ENCODE results near the gene MED15. TPM values are rescaled to one million over a fixed set of nuclear protein-coding genes. Genes with fewer than 3 reads are reported as not detected.

Gene MED15
- total and polyA plus RNA-seq, 2 of the 4 experiments (the other 2 are of a cell fraction) = 19.0 to 68.8 TPM

GRCh38 chr22:20563941-20564371 lies 56.5 kb downstream of the MED15 start:
- in situ Hi-C loops (cut with MboI; ENCODE audit: low sequenced_read_pairs) = no loop called here
- POLR2A ChIA-PET (ENCODE audit: unreplicated experiment) = no interaction called here
- no TSS peak for BruUV-seq (replicated peaks)

More at GRCh38 chr22:20563941-20564371, 56.5 kb downstream of the MED15 start:
- peaks cover 29 to 86% of the 10 kb centered on the region in 2 experiments for H3K79me1 ChIP-seq (ENCODE audit: low read depth in 1 of 2, low read length in 2 of 2)
- no peak overlapping the region for H3K4me3 ChIP-seq (ENCODE audit: insufficient read depth, low read depth, low read length)
- no peak overlapping the region for H2AK9ac ChIP-seq (replicated peaks; ENCODE audit: low read depth, low read length, poor library complexity)
- H2AFZ ChIP-seq (replicated peaks; ENCODE audit: low read length, poor library complexity) = no peak overlapping the region
- ATAC-seq (ENCODE audit: low read depth) = no peak
- TF ChIP-seq BHLHE40 (IDR thresholded peaks at IDR 0.05; ENCODE audit: low read depth, low read length) (no peak), SMC3 (IDR thresholded peaks at IDR 0.05; ENCODE audit: low read depth, low read length) (no peak), RAD21 (IDR thresholded peaks at IDR 0.05; ENCODE audit: low read length) (no peak), RFX5 (IDR thresholded peaks at IDR 0.05; ENCODE audit: low read depth, low read length) (no peak), NFE2L2 (IDR thresholded peaks at IDR 0.05; ENCODE audit: low read depth, low read length) (no peak), USF2 (IDR thresholded peaks at IDR 0.05; ENCODE audit: low read depth, low read length) (no peak), RCOR1 (IDR thresholded peaks at IDR 0.05; ENCODE audit: insufficient replicate concordance, low read length) (no peak), CTCF (conservative IDR thresholded peaks at IDR 0.05; ENCODE audit: low read depth, low read length) (no peak), CHD1 (IDR thresholded peaks at IDR 0.05; ENCODE audit: low read depth, low read length) (no peak), MXI1 (IDR thresholded peaks at IDR 0.05; ENCODE audit: borderline replicate concordance, low read depth, low read length) (no peak), MAFK (IDR thresholded peaks at IDR 0.05; ENCODE audit: low read depth, low read length) (no peak), ELK1 (IDR thresholded peaks at IDR 0.05; ENCODE audit: borderline replicate concordance, low read depth, low read length) (no peak), POLR2A (IDR thresholded peaks at IDR 0.05; ENCODE audit: low read depth, low read length) (no peak), FOS (IDR thresholded peaks at IDR 0.05; ENCODE audit: low read depth, low read length) (no peak), MAZ (IDR thresholded peaks at IDR 0.05; ENCODE audit: borderline replicate concordance, low read depth, low read length) (no peak), CEBPB (IDR thresholded peaks at IDR 0.05; ENCODE audit: low read depth, low read length) (no peak)
- no peak overlapping the region for H4K8ac ChIP-seq (ENCODE audit: low read depth in 2 of 2, low read length in 2 of 2)
- no peak overlapping the region for H2BK20ac ChIP-seq (ENCODE audit: low read depth, low read length)
- no peaks in the 10 kb centered on the region for H3K27me3 ChIP-seq (ENCODE audit: control insufficient read depth, insufficient read depth, low read length)
- H3K4ac ChIP-seq (ENCODE audit: low read depth, low read length) = no peak overlapping the region
- no peak overlapping the region for H3K9ac ChIP-seq (ENCODE audit: low read depth, low read length)
- dilution Hi-C loops (cut with HindIII; ENCODE audit: low sequenced_read_pairs, unreplicated experiment) = no loop called here
- H3K18ac ChIP-seq (ENCODE audit: low read depth, low read length) = no peak overlapping the region
- WGBS, 2 experiments (ENCODE audit: extremely low coverage in 2 of 2, insufficient read length in 1 of 2) = 96% methylated on average over 5 of the region's 13 CpGs; no CpG with 5 or more reads in 1 of the 2 experiments
- H3K9me1 ChIP-seq (ENCODE audit: insufficient read depth, low read length) = peaks cover 28% of the 10 kb centered on the region
- intact Hi-C loops (cut with micrococcal nuclease) = no loop called here
- no peak overlapping the region for H2BK15ac ChIP-seq (ENCODE audit: low read depth, low read length)
- peaks cover 54% of the 10 kb centered on the region for H3K36me3 ChIP-seq (ENCODE audit: control insufficient read depth, insufficient read depth, low read length)
- no peak overlapping the region for H3K4me2 ChIP-seq (ENCODE audit: low read depth, low read length)
- no peak overlapping the region for H4K5ac ChIP-seq (ENCODE audit: low read depth, low read length)
- no peak overlapping the region for H2AK5ac ChIP-seq (ENCODE audit: low read depth, low read length)
- no peak overlapping the region for H4K91ac ChIP-seq (ENCODE audit: insufficient read depth, low read depth, low read length)
- H3K56ac ChIP-seq (ENCODE audit: extremely low read depth, insufficient read depth, low read length) = no peak overlapping the region
- no peak overlapping the region for H2BK120ac ChIP-seq (ENCODE audit: low read depth, low read length)
- H3K23ac ChIP-seq (ENCODE audit: low read depth, low read length) = no peak overlapping the region
- peaks cover 54% of the 10 kb centered on the region for H4K20me1 ChIP-seq (ENCODE audit: insufficient read depth, low read length)
- H3K14ac ChIP-seq (replicated peaks; ENCODE audit: low read depth, low read length) = no peak overlapping the region
- CTCF ChIA-PET = interaction anchor here (0.8 to 3.2 kb wide), 9 partner anchors 8 to 122 kb away, joined by 3 to 16 read pairs (median 4); no protein-coding TSS in a partner anchor
- H3K9me3 ChIP-seq (ENCODE audit: control insufficient read depth, insufficient read depth, low read length) = no peaks in the 10 kb centered on the region
- no peak overlapping the region for H2BK5ac ChIP-seq (ENCODE audit: low read depth, low read length, poor library complexity, severe bottlenecking)
- no peak for DNase-seq
- peaks cover 32% of the 10 kb centered on the region for H3K4me1 ChIP-seq (ENCODE audit: control insufficient read depth, insufficient read depth, low read length)
- no peak overlapping the region for H3K27ac ChIP-seq (ENCODE audit: insufficient read depth, low read length)

Measured in IMR-90 (cell line).